Measurements from ENCODE around the gene CHADL.
"Not testable (repeated sequence)": the region's sequence is repeated elsewhere in the genome, so short reads cannot be mapped to it uniquely, and the experiment has no call there.

CHADL gene

GRCh38 chr22:41197038-41197972 is 43.4 kb downstream of the CHADL start:
- Histone ChIP-seq H3K4me3 (peak overlapping the region; percentile 93), H3K9me3 (ENCODE audit: low read depth, low read length) (no peaks in the 10 kb centered on the region), H3K36me3 (ENCODE audit: insufficient read depth, low read length) (no peaks in the 10 kb centered on the region), H3K27ac (no peak overlapping the region), H3K9ac (ENCODE audit: insufficient read length) (peak overlapping the region; percentile 62)
- DNase-seq (ENCODE audit: low read depth, low spot score), result no peak
- TF ChIP-seq EZH2 (IDR thresholded peaks at IDR 0.05) (no peak), FOXP2 (optimal IDR thresholded peaks at IDR 0.05; ENCODE audit: control extremely low read depth, extremely low read length, insufficient read depth) (no peak), POLR2AphosphoS5 (IDR thresholded peaks at IDR 0.05; ENCODE audit: borderline replicate concordance, low read depth, low read length) (peak; percentile 62; the same call in 1 of the 2 replicates)

DNA sequence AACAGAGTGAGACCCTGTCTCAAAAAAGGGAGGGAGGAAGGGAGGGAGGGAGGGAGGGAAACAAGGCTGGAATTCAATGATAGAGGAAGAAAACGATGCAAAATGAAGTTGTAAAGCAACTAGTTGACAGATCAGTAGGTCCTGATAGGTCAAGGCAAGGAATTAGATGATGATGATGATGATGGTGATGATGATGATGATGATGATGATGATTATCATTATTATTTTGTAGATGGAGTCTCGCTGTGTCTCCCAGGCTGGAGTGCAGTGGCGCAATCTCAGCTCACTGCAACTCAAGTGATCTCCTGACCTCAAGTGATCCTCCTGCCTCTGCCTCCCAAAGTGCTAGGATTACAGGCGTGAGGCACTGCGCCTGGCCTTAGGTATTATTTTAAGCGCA is 46.9 kb downstream of the CHADL start:
- TF ChIP-seq FOXP2 (optimal IDR thresholded peaks at IDR 0.05; ENCODE audit: control extremely low read depth, extremely low read length, insufficient read depth) (no peak), EZH2 (IDR thresholded peaks at IDR 0.05) (no peak), POLR2AphosphoS5 (IDR thresholded peaks at IDR 0.05; ENCODE audit: borderline replicate concordance, low read depth, low read length) (no peak)
- no peak overlapping the region for H3K4me3 ChIP-seq
- no peaks in the 10 kb centered on the region for H3K36me3 ChIP-seq (ENCODE audit: insufficient read depth, low read length)
- H3K9ac ChIP-seq (ENCODE audit: insufficient read length), result no peak overlapping the region
- no peak overlapping the region for H3K27ac ChIP-seq
- H3K9me3 ChIP-seq (ENCODE audit: low read depth, low read length), result no peaks in the 10 kb centered on the region
- DNase-seq (ENCODE audit: low read depth, low spot score), result no peak

GRCh38 chr22:41191467-41191866 is 49.3 kb downstream of the CHADL start:
- Histone ChIP-seq H3K27ac (no peak overlapping the region), H3K9ac (ENCODE audit: insufficient read length) (no peak overlapping the region), H3K36me3 (ENCODE audit: insufficient read depth, low read length) (no peaks in the 10 kb centered on the region), H3K9me3 (ENCODE audit: low read depth, low read length) (no peaks in the 10 kb centered on the region), H3K4me3 (no peak overlapping the region)
- TF ChIP-seq FOXP2 (optimal IDR thresholded peaks at IDR 0.05; ENCODE audit: control extremely low read depth, extremely low read length, insufficient read depth), result no peak
- no peak for TF ChIP-seq EZH2 (IDR thresholded peaks at IDR 0.05)
- TF ChIP-seq POLR2AphosphoS5 (IDR thresholded peaks at IDR 0.05; ENCODE audit: borderline replicate concordance, low read depth, low read length), result no peak
- no peak for DNase-seq (ENCODE audit: low read depth, low spot score)

DNA sequence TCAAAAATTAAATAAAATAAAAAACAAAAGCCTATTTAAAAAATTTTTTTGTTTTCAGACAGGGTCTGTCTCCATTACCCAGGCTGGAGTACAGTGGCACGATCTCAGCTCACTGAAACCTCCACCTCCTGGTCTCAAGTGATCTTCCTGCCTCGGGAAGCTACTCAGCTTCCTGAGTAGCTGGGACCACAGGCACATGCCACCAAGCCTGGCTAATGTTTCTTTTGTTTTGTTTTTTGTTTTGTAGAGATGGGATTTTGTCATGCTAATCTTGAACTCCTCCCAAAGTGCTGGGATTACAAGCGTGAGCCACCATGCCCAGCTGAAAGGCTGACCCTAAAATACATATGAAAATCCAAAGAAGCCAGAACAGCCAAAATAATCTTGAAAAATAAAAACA is 56.1 kb downstream of the CHADL start:
- H3K27ac ChIP-seq, result no peak overlapping the region
- no peak for DNase-seq (ENCODE audit: low read depth, low spot score)
- H3K36me3 ChIP-seq (ENCODE audit: insufficient read depth, low read length), result peaks cover 11% of the 10 kb centered on the region
- TF ChIP-seq POLR2AphosphoS5 (IDR thresholded peaks at IDR 0.05; ENCODE audit: borderline replicate concordance, low read depth, low read length) (no peak), EZH2 (IDR thresholded peaks at IDR 0.05) (no peak), FOXP2 (optimal IDR thresholded peaks at IDR 0.05; ENCODE audit: control extremely low read depth, extremely low read length, insufficient read depth) (no peak)
- no peaks in the 10 kb centered on the region for H3K9me3 ChIP-seq (ENCODE audit: low read depth, low read length)
- H3K4me3 ChIP-seq, result no peak overlapping the region
- no peak overlapping the region for H3K9ac ChIP-seq (ENCODE audit: insufficient read length)

GRCh38 chr22:41181349-41182241 is 59.1 kb downstream of the CHADL start:
- H3K4me3 ChIP-seq, result no peak overlapping the region
- no peaks in the 10 kb centered on the region for H3K9me3 ChIP-seq (ENCODE audit: low read depth, low read length)
- no peak overlapping the region for H3K9ac ChIP-seq (ENCODE audit: insufficient read length)
- DNase-seq (ENCODE audit: low read depth, low spot score), result no peak
- H3K36me3 ChIP-seq (ENCODE audit: insufficient read depth, low read length), result peaks cover 38% of the 10 kb centered on the region
- TF ChIP-seq FOXP2 (optimal IDR thresholded peaks at IDR 0.05; ENCODE audit: control extremely low read depth, extremely low read length, insufficient read depth) (no peak), POLR2AphosphoS5 (IDR thresholded peaks at IDR 0.05; ENCODE audit: borderline replicate concordance, low read depth, low read length) (no peak)
- H3K27ac ChIP-seq, result no peak overlapping the region

GRCh38 chr22:41180926-41181325 is 59.8 kb downstream of the CHADL start:
- no peak for DNase-seq (ENCODE audit: low read depth, low spot score)
- Histone ChIP-seq H3K27ac (no peak overlapping the region), H3K9ac (ENCODE audit: insufficient read length) (no peak overlapping the region), H3K36me3 (ENCODE audit: insufficient read depth, low read length) (peaks cover 44% of the 10 kb centered on the region), H3K9me3 (ENCODE audit: low read depth, low read length) (no peaks in the 10 kb centered on the region), H3K4me3 (no peak overlapping the region)
- TF ChIP-seq POLR2AphosphoS5 (IDR thresholded peaks at IDR 0.05; ENCODE audit: borderline replicate concordance, low read depth, low read length) (no peak), FOXP2 (optimal IDR thresholded peaks at IDR 0.05; ENCODE audit: control extremely low read depth, extremely low read length, insufficient read depth) (no peak), EZH2 (IDR thresholded peaks at IDR 0.05) (no peak)

DNA sequence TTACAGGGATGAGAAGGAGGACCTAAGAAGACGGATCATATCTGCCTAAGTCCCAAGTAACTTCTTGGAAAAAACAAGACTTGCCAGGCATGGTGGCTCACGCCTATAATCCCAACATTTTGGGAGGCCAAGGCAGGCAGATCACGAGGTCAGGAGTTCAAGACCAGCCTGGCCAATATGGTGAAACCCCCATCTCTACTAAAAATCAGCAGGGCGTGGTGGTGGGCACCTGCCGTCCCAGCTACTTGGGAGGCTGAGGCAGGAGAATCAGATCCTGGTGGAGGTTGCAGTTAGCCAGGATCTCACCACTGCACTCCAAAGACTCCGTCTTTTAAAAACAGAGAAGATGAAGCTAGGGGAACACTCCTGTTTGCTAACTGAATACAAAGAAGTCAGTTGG is 60.4 kb downstream of the CHADL start:
- not testable (repeated sequence) for H3K9ac ChIP-seq (ENCODE audit: insufficient read length); DNase-seq (ENCODE audit: low read depth, low spot score); H3K4me3 ChIP-seq; H3K9me3 ChIP-seq (ENCODE audit: low read depth, low read length); H3K27ac ChIP-seq
- H3K36me3 ChIP-seq (ENCODE audit: insufficient read depth, low read length), result peaks cover 50% of the 10 kb centered on the region

Measured in SK-N-MC (cell line).